Activated CD8-positive, alpha-beta T cell treated with anti-CD3 and anti-CD28 coated beads for 36 hours (primary cell): ENCODE data around the gene MMP17. TPM values are rescaled to one million over a fixed set of nuclear protein-coding genes. Genes with fewer than 3 reads are reported as not detected.
A peak's percentile ranks its signal among the peaks of the same experiment; 100 is the strongest.

Source experiments
- ATAC-seq: fragments of 200-7000 bp; cut with Tn5 transposase; one replicate; pipeline ENCODE4 v1.10.0; 2021; ENCODE audit warnings: mild to moderate bottlenecking, moderate library complexity
- CTCF ChIA-PET: fragments of 350-600 bp; sonication (Branson Sonifier 250); formaldehyde crosslinking; loops from one replicate; lab custom pipeline; 2021; ENCODE audit warnings: antibody characterized with exemption; lab: Charles Lee
- POLR2A ChIA-PET: fragments of 350-600 bp; sonication (Branson Sonifier 250); formaldehyde crosslinking; loops from one replicate; lab custom pipeline; 2021; ENCODE audit warnings: antibody characterized with exemption; lab: Charles Lee
- DNase-seq: peaks from one replicate; pipeline ENCODE4 v3.0.0-alpha.2; 2020
- H3K27ac Mint-ChIP-seq: one replicate; pipeline ENCODE4 v1.8.0; 2021; ENCODE audit warnings: mild to moderate bottlenecking, mixed read lengths
- H3K27me3 Mint-ChIP-seq: one replicate; pipeline ENCODE4 v1.8.0; 2021; ENCODE audit warnings: mixed read lengths
- H3K36me3 Mint-ChIP-seq: one replicate; pipeline ENCODE4 v1.8.0; 2021; ENCODE audit warnings: low read depth, mixed read lengths
- H3K4me1 Mint-ChIP-seq: one replicate; pipeline ENCODE4 v1.8.0; 2021; ENCODE audit warnings: low read depth, mixed read lengths
- H3K4me3 Mint-ChIP-seq: one replicate; pipeline ENCODE4 v1.8.0; 2021; ENCODE audit warnings: mild to moderate bottlenecking, moderate library complexity, mixed read lengths
- H3K9me3 Mint-ChIP-seq: one replicate; pipeline ENCODE4 v1.8.0; 2021; ENCODE audit warnings: mixed read lengths
- CTCF ChIP-seq: fragments of 200-600 bp; IDR thresholded peaks from one replicate; pipeline ENCODE4 v1.8.0; 2022; ENCODE audit warnings: antibody characterized with exemption, mild to moderate bottlenecking
- intact Hi-C: fragments of 100-400 bp; cut with micrococcal nuclease; formaldehyde crosslinking; loops from one replicate; pipeline ENCODE4 v1.10.0; 2022
- total RNA-seq, 2 experiments: library from RNA; stranded (reverse); gene quantifications; one replicate each; pipeline ENCODE4 v1.2.3, GENCODE V29; 2021

Gene MMP17
- total RNA-seq, 2 experiments from 2014 or later: 0.60 TPM; not detected in 1

- ChIA-PET POLR2A (no interaction called here), CTCF (no interaction called here)
- DNase-seq (peak; percentile 15), ATAC-seq (no peak)
- intact Hi-C loops: no loop called here
- Mint-ChIP-seq H3K9me3 (no peaks in the 10 kb centered on the region), H3K27me3 (no peaks in the 10 kb centered on the region), H3K4me1 (peaks cover 9% of the 10 kb centered on the region), H3K36me3 (no peaks in the 10 kb centered on the region), H3K4me3 (peak overlapping the region; percentile 78), H3K27ac (peak overlapping the region; percentile 71)
- no peak for TF ChIP-seq CTCF
Measured at GRCh38 chr12:131894981-131895639, 66.9 kb downstream of the MMP17 start.

- TF ChIP-seq CTCF: no peak
- H3K4me3 Mint-ChIP-seq: peak overlapping the region; percentile 78
- H3K36me3 Mint-ChIP-seq: no peaks in the 10 kb centered on the region
- no peaks in the 10 kb centered on the region for H3K9me3 Mint-ChIP-seq
- DNase-seq (peak; percentile 35), ATAC-seq (no peak)
- ChIA-PET POLR2A (interaction anchor here (1.5 kb wide), 1 partner anchor 34 kb away, joined by 7 read pairs; the partner anchor contains the start of gene PUS1), CTCF (no interaction called here)
- H3K27ac Mint-ChIP-seq: peak overlapping the region; percentile 71
- intact Hi-C loops: no loop called here
- no peaks in the 10 kb centered on the region for H3K27me3 Mint-ChIP-seq
- H3K4me1 Mint-ChIP-seq: peaks cover 9% of the 10 kb centered on the region
Measured at GRCh38 chr12:131895640-131896079, 67.5 kb downstream of the MMP17 start.

- H3K9me3 Mint-ChIP-seq: no peaks in the 10 kb centered on the region
- intact Hi-C loops: no loop called here
- no peaks in the 10 kb centered on the region for H3K36me3 Mint-ChIP-seq
- peak overlapping the region; percentile 78 for H3K4me3 Mint-ChIP-seq
- TF ChIP-seq CTCF: no peak
- ChIA-PET CTCF (interaction anchor here (1.5 kb wide), 1 partner anchor 34 kb away, joined by 3 read pairs; no protein-coding TSS in a partner anchor), POLR2A (interaction anchor here (0.9 to 2.0 kb wide), 3 partner anchors 10 to 33 kb away, joined by 3 to 7 read pairs (median 7); partner anchors contain the start of gene PUS1)
- H3K27me3 Mint-ChIP-seq: no peaks in the 10 kb centered on the region
- ATAC-seq (peak; percentile 73), DNase-seq (peak; percentile 83)
- no peak overlapping the region for H3K27ac Mint-ChIP-seq
- peaks cover 9% of the 10 kb centered on the region for H3K4me1 Mint-ChIP-seq
Measured at GRCh38 chr12:131896080-131896810, 68.1 kb downstream of the MMP17 start.

- peaks cover 9% of the 10 kb centered on the region for H3K4me1 Mint-ChIP-seq
- H3K36me3 Mint-ChIP-seq: no peaks in the 10 kb centered on the region
- intact Hi-C loops: no loop called here
- no peaks in the 10 kb centered on the region for H3K27me3 Mint-ChIP-seq
- TF ChIP-seq CTCF: no peak
- ATAC-seq: no peak
- H3K27ac Mint-ChIP-seq: no peak overlapping the region
- CTCF ChIA-PET: interaction anchor here (1.5 kb wide), 1 partner anchor 33 kb away, joined by 3 read pairs; no protein-coding TSS in a partner anchor
- peak overlapping the region; percentile 78 for H3K4me3 Mint-ChIP-seq
- no peak for DNase-seq
- POLR2A ChIA-PET: interaction anchor here (0.9 to 2.0 kb wide), 3 partner anchors 10 to 33 kb away, joined by 3 to 7 read pairs (median 7); partner anchors contain the start of gene PUS1
- no peaks in the 10 kb centered on the region for H3K9me3 Mint-ChIP-seq
Measured at GRCh38 chr12:131896811-131897270, 68.6 kb downstream of the MMP17 start.
